GM13976 (cell line): ENCODE measurements around the gene TIPARP.

Experiments
- DNase-seq: peaks from one replicate; pipeline ENCODE4 v3.0.0; 2012; ENCODE audit warnings: low spot score
- CTCF ChIP-seq: IDR thresholded peaks from 2 replicates; pipeline ENCODE4 v1.5.1; 2012; ENCODE audit warnings: borderline replicate concordance, mild to moderate bottlenecking; ENCODE audit not compliant: insufficient read depth; ENCODE audit errors: extremely low read depth, missing control alignments, control extremely low read depth
- in situ Hi-C: fragments of 300-500 bp; cut with MboI; formaldehyde crosslinking; loops from one replicate; pipeline ENCODE4 v1.12.0; 2022; ENCODE audit warnings: low sequenced_read_pairs, mixed read lengths, inconsistent platforms; ENCODE audit not compliant: unreplicated experiment

TIPARP gene

GRCh38 chr3:156657862-156658731 is 16.3 kb upstream of the TIPARP start:
- DNase-seq = no peak
- no peak for TF ChIP-seq CTCF
- in situ Hi-C loops = loop anchor here (25.0 kb wide), 1 partner anchor 496 kb away; no protein-coding TSS in a partner anchor

GRCh38 chr3:156658732-156659090 is 15.7 kb upstream of the TIPARP start:
- no peak for TF ChIP-seq CTCF
- in situ Hi-C loops = loop anchor here (25.0 kb wide), 1 partner anchor 496 kb away; no protein-coding TSS in a partner anchor

GRCh38 chr3:156659260-156659659 is 15.1 kb upstream of the TIPARP start:
- TF ChIP-seq CTCF = no peak
- DNase-seq = no peak
- in situ Hi-C loops = loop anchor here (25.0 kb wide), 1 partner anchor 497 kb away; no protein-coding TSS in a partner anchor

More at GRCh38 chr3:156658732-156659090, 15.7 kb upstream of the TIPARP start:
- no peak for DNase-seq

- in situ Hi-C loops = loop anchor here (10.0 to 25.0 kb wide), 2 partner anchors 116 to 499 kb away; no protein-coding TSS in a partner anchor
- DNase-seq = no peak
- no peak for TF ChIP-seq CTCF
These were observed 13.2 kb upstream of the TIPARP start for GRCh38 chr3:156661155-156661554.

GRCh38 chr3:156664011-156664830 is 10.2 kb upstream of the TIPARP start:
- no peak for TF ChIP-seq CTCF
- no peak for DNase-seq
- in situ Hi-C loops = loop anchor here (10.0 to 25.0 kb wide), 2 partner anchors 119 to 502 kb away; no protein-coding TSS in a partner anchor

- no peak for TF ChIP-seq CTCF
- in situ Hi-C loops = loop anchor here (10.0 to 25.0 kb wide), 2 partner anchors 120 to 503 kb away; no protein-coding TSS in a partner anchor
- DNase-seq = peak; percentile 51
These were observed 9.6 kb upstream of the TIPARP start for GRCh38 chr3:156664831-156665178.
